Urothelium cell line (cell line): Measurements from ENCODE around the gene FOXA1.

Source experiments
- DNase-seq: peaks from one replicate; pipeline ENCODE4 v3.0.0; 2011; ENCODE audit warnings: low spot score, mixed read lengths
- FAIRE-seq: peaks from 2 replicates; lab custom pipeline; 2011; peaks lifted over from hg19 to GRCh38; lab: Jason Lieb, UNC

FOXA1 gene

GRCh38 chr14:37590428-37591139 lies 4.5 kb downstream of the FOXA1 start:
- FAIRE-seq (no peak), DNase-seq (no peak)

GRCh38 chr14:37589715-37590427 lies 5.2 kb downstream of the FOXA1 start:
- no peak for FAIRE-seq
- no peak for DNase-seq

- DNase-seq (no peak), FAIRE-seq (no peak)
Measured at GRCh38 chr14:37588956-37589714, 5.9 kb downstream of the FOXA1 start.

GRCh38 chr14:37588667-37588955 lies 6.4 kb downstream of the FOXA1 start:
- FAIRE-seq (no peak), DNase-seq (no peak)

- no peak for DNase-seq
- no peak for FAIRE-seq
Measured at GRCh38 chr14:37587881-37588666, 7.0 kb downstream of the FOXA1 start.

GRCh38 chr14:37587131-37587803 lies 7.8 kb downstream of the FOXA1 start:
- no peak for DNase-seq
- FAIRE-seq = no peak

- FAIRE-seq = no peak
Measured at GRCh38 chr14:37586797-37587130, 8.3 kb downstream of the FOXA1 start.

GRCh38 chr14:37585971-37586796 lies 8.9 kb downstream of the FOXA1 start:
- FAIRE-seq (no peak), DNase-seq (no peak)

More at GRCh38 chr14:37586797-37587130, 8.3 kb downstream of the FOXA1 start:
- DNase-seq = no peak

- DNase-seq (no peak), FAIRE-seq (no peak)
Measured at GRCh38 chr14:37585101-37585511, 9.9 kb downstream of the FOXA1 start.

- FAIRE-seq (no peak), DNase-seq (no peak)
Measured at GRCh38 chr14:37584211-37585100, 10.6 kb downstream of the FOXA1 start.

- DNase-seq = no peak
- FAIRE-seq = no peak
Measured at GRCh38 chr14:37583358-37584210, 11.5 kb downstream of the FOXA1 start.

- FAIRE-seq = no peak
- DNase-seq = no peak
Measured at GRCh38 chr14:37580146-37580545, 14.9 kb downstream of the FOXA1 start.

- DNase-seq (no peak), FAIRE-seq (no peak)
Measured at GRCh38 chr14:37579274-37579673, 15.8 kb downstream of the FOXA1 start.

GRCh38 chr14:37573356-37573755 lies 21.7 kb downstream of the FOXA1 start:
- no peak for FAIRE-seq

GRCh38 chr14:37571391-37571790 lies 23.7 kb downstream of the FOXA1 start:
- FAIRE-seq = no peak
- DNase-seq = no peak

More at GRCh38 chr14:37573356-37573755, 21.7 kb downstream of the FOXA1 start:
- DNase-seq = no peak

GRCh38 chr14:37569729-37570128 lies 25.3 kb downstream of the FOXA1 start:
- DNase-seq (no peak), FAIRE-seq (no peak)

- FAIRE-seq (no peak), DNase-seq (no peak)
Measured at GRCh38 chr14:37566811-37567371, 28.2 kb downstream of the FOXA1 start.

- DNase-seq (no peak), FAIRE-seq (no peak)
Measured at GRCh38 chr14:37565550-37565949, 29.5 kb downstream of the FOXA1 start.
